Omental fat pad (tissue), 4 donors: Measurements from ENCODE around the gene CLP1. TPM values are rescaled to one million over a fixed set of nuclear protein-coding genes. Genes with fewer than 3 reads are reported as not detected.
"Not testable (repeated sequence)": the region's sequence is repeated elsewhere in the genome, so short reads cannot be mapped to it uniquely, and the experiment has no call there.

ENCODE experiments used
- ATAC-seq: fragments of 150-250 bp; one replicate; pipeline ENCODE4 v1.9.1; 2016; ENCODE audit warnings: mild to moderate bottlenecking, moderate library complexity; ENCODE audit not compliant: low FRiP score
- DNase-seq: peaks from one replicate; pipeline ENCODE4 v3.0.0-alpha.2; 2019; ENCODE audit warnings: low spot score
- total RNA-seq, 4 donors: library from RNA; depleted of rRNA; stranded (reverse); fragments of >200 nt; gene quantifications; one replicate each; pipeline ENCODE4 v1.1.0, GENCODE V29; 2016
- TF ChIP-seq, protein P1 (sequence below), 3 donors: fragments of 450-650 bp; IDR thresholded peaks; one replicate each; pipeline ENCODE4 v1.5.1; 2016 to 2017; ENCODE audit warnings: antibody characterized with exemption in 3 of 3, mild to moderate bottlenecking in 3 of 3, moderate library complexity in 2 of 3

CLP1 gene
- total RNA-seq, 4 donors from 2014 or later, result 12.3 to 26.1 (median 15.7) TPM

DNA sequence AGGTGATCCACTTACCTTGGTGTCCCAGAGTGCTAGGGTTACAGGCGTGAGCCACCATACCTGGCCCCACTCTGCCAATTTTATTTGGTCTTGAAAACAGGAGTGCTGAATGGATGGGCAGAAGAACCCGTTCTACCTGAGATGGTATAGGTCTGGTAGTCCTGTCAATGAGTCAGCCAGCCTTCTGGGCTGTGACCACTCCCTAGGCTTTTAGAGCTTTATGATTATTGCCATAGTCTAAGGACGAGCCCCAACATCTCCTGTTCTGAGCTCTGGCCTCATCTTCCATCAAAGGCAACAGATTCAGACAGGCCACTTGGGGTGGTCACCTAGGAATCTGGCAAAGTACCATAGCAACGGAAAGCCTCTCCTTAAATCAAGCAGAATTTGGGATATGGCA is 21.8 kb downstream of the CLP1 start:
- TF ChIP-seq, protein P1, sequence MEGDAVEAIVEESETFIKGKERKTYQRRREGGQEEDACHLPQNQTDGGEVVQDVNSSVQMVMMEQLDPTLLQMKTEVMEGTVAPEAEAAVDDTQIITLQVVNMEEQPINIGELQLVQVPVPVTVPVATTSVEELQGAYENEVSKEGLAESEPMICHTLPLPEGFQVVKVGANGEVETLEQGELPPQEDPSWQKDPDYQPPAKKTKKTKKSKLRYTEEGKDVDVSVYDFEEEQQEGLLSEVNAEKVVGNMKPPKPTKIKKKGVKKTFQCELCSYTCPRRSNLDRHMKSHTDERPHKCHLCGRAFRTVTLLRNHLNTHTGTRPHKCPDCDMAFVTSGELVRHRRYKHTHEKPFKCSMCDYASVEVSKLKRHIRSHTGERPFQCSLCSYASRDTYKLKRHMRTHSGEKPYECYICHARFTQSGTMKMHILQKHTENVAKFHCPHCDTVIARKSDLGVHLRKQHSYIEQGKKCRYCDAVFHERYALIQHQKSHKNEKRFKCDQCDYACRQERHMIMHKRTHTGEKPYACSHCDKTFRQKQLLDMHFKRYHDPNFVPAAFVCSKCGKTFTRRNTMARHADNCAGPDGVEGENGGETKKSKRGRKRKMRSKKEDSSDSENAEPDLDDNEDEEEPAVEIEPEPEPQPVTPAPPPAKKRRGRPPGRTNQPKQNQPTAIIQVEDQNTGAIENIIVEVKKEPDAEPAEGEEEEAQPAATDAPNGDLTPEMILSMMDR (IDR thresholded peaks at IDR 0.05), result no peak
- ATAC-seq (peak; percentile 34), DNase-seq (no peak)

DNA sequence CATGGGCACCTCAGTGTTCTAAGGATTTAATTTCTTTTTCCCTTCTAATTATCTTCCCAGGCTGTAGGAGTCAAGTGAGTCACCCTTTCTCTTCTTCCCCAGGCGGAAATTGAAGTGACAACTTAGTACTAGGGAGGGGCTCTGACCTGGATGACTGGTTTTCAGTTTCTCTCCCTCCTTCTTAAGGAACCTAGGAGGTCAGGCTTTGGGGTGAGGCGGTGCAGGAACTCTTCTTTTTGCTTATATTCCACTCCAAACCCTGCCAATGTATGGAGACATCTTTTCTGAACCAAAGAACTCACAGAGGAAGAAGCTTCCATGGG is 23.0 kb downstream of the CLP1 start:
- no peak for ATAC-seq
- no peak for DNase-seq
- TF ChIP-seq, protein P1 (IDR thresholded peaks at IDR 0.05), result no peak

DNA sequence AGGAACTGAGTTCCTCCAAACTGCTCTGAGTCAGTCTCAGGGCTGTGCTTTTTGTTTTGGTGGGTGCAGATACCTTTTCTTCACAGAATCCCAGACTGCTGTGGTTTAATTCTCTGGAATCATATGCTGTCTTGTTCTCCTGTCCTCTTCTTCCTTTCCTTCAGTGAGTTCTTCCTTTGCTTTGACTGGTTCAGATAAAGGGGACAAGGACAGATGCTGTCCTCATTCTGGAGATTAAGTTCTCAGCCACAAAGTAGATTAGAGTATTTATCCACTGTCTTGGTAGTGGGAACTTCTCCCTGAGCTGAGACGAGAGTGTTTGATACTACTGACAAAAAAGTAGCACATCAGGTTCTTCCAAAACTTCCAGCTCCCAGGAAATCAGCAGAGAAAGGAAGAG is 23.6 kb downstream of the CLP1 start:
- TF ChIP-seq, protein P1 (IDR thresholded peaks at IDR 0.05), result no peak
- no peak for ATAC-seq
- no peak for DNase-seq

DNA sequence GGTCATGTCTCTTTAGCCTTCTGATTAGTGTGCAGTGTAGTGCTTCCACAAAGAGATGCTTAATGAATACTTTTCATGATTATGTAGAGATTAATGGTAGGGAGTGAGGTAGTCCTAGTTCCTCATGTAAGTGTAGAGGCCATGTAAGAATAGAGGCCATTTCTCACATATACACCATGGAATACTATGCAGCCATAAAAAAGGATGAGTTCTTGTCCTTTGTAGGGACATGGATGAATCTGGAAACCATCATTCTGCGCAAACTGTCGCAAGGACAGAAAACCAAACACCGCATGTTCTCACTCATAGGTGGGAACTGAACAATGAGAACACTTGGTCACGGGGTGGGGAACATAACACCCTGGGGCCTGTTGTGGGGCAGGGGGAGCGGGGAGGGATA is 32.9 kb downstream of the CLP1 start:
- not testable (repeated sequence) for ATAC-seq, DNase-seq

DNA sequence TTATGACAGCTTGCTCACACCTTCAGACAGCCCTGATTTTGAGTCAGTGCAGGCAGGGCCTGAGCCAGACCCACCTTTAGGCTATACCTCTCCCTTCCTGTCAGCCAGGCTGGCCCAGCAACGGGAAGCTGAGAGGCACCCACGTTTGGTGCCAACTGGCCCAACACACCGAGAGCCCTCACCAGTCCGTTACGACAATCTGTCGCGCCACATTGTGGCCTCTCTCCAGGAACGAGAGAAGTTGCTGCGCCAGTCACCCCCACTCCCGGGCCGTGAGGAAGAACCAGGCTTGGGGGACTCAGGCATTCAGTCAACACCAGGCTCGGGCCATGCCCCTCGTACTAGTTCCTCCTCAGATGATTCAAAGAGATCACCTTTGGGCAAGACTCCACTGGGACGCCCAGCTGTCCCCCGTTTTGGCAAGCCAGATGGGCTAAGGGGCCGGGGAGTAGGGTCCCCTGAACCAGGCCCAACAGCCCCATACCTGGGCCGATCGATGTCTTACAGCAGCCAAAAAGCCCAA is 41.3 kb downstream of the CLP1 start:
- TF ChIP-seq, protein P1 (IDR thresholded peaks at IDR 0.05), result no peak
- no peak for DNase-seq
- no peak for ATAC-seq

DNA sequence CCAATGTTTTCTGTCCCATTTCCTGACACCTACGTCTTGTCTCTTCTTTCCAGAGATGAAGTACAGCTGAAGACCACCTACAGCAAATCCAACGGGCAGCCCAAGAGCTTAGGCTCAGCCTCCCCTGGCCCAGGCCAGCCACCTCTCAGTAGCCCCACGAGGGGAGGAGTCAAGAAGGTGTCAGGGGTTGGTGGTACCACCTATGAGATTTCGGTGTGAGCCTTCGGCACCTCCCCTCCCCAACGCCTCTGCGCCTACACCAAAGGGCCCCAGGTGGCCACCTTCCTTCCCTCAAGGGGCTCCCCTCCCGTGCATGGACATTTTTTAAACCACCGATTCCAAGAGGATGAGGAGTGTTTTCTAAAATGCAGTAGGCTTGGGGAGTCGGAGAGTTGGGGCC is 42.3 kb downstream of the CLP1 start:
- DNase-seq, result no peak
- TF ChIP-seq, protein P1 (IDR thresholded peaks at IDR 0.05), result no peak
- no peak for ATAC-seq

DNA sequence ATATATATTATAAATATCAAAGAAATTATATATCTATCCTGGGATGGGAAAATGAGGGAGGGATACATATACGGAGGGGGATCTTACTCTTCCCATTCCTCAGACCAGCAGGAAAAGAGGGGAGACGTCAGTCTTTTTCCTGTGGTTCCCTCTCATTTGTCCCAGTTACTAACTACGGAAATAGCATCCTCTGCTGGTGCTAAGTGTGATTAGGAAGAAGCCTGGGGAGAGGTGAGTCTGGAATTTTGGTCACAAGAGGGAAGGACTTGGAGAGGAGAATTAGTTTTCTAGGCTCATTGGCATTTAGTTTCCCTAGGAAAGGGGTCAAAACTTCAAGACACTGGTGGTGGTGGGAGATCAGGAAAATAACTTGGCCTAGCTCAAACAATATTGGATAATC is 42.9 kb downstream of the CLP1 start:
- TF ChIP-seq, protein P1 (IDR thresholded peaks at IDR 0.05), result no peak
- no peak for ATAC-seq

DNA sequence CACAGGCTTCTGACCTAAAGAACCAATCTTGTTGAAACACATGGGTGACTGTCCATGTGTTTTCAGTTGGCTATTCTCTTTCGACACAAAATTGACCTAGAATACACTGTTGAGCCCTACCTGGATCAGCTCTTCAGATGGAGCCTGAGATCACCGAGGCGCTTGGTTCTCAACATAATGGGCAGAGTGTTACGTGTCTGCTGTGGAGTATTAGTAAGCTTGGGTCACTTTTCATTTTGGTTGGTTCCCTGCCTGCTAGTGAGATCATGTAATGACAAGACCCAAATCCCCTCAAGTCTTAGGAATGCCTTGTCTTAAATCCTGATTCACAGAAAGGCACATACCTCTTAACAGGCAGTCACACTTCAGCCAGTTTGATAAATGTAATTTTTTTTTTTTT is 45.8 kb downstream of the CLP1 start:
- no peak for ATAC-seq
- TF ChIP-seq, protein P1 (IDR thresholded peaks at IDR 0.05), result no peak
- DNase-seq, result no peak

More for the DNA sequence above, 42.9 kb downstream of the CLP1 start:
- DNase-seq, result no peak
